OCI-LY1 (cell line): ENCODE results near the gene C18orf63.

Experiments used
- H2AFZ ChIP-seq: fragments of 200-600 bp; sonication (generic), shearing (Covaris generic); 2 replicates; pipeline ENCODE4 v1.6.0; 2014; ENCODE audit warnings: antibody characterized with exemption, mild to moderate bottlenecking, low read length
- H3F3A ChIP-seq: fragments of 200-600 bp; sonication (generic), shearing (Covaris generic); 2 replicates; pipeline ENCODE4 v1.6.0; 2014; ENCODE audit warnings: mild to moderate bottlenecking, antibody characterized with exemption, low read length, moderate library complexity; ENCODE audit not compliant: insufficient read depth
- H3K27ac ChIP-seq: fragments of 200-600 bp; sonication (generic); 2 replicates; pipeline ENCODE4 v1.5.1; 2014; ENCODE audit warnings: low read length, mixed run types, mild to moderate bottlenecking, low read depth; ENCODE audit not compliant: poor library complexity, severe bottlenecking
- H3K27me3 ChIP-seq: fragments of 200-600 bp; sonication (generic); 2 replicates; pipeline ENCODE4 v1.6.0; 2014; ENCODE audit warnings: antibody characterized with exemption, mild to moderate bottlenecking, low read length, moderate library complexity; ENCODE audit not compliant: insufficient read depth
- H3K36me3 ChIP-seq: fragments of 200-600 bp; sonication (generic); 2 replicates; pipeline ENCODE4 v1.6.1; 2014; ENCODE audit warnings: mild to moderate bottlenecking, antibody characterized with exemption, low read length, moderate library complexity, mixed read lengths; ENCODE audit not compliant: insufficient read depth
- H3K4me1 ChIP-seq: fragments of 200-600 bp; sonication (generic); 2 replicates; pipeline ENCODE4 v1.5.1; 2014; ENCODE audit warnings: mild to moderate bottlenecking, low read length, moderate library complexity; ENCODE audit not compliant: insufficient read depth, severe bottlenecking
- H3K4me2 ChIP-seq: fragments of 200-600 bp; sonication (generic), shearing (Covaris generic); 2 replicates; pipeline ENCODE4 v1.6.1; 2014; ENCODE audit warnings: low read length
- H3K4me3 ChIP-seq: fragments of 200-600 bp; sonication (generic); 2 replicates; pipeline ENCODE4 v1.5.1; 2014; ENCODE audit warnings: low read length, low read depth, mild to moderate bottlenecking, mixed read lengths; ENCODE audit not compliant: poor library complexity, severe bottlenecking
- H3K79me2 ChIP-seq: fragments of 200-600 bp; shearing (Covaris generic); 2 replicates; pipeline ENCODE4 v1.6.1; 2016; ENCODE audit warnings: mixed run types, low read length, mixed read lengths; ENCODE audit not compliant: insufficient read depth
- H3K9ac ChIP-seq: fragments of 200-600 bp; sonication (generic), shearing (Covaris generic); 2 replicates; pipeline ENCODE4 v1.6.1; 2014; ENCODE audit warnings: mild to moderate bottlenecking, low read length, mixed read lengths
- H3K9me2 ChIP-seq: fragments of 200-600 bp; sonication (generic), shearing (Covaris generic); 2 replicates; pipeline ENCODE4 v1.6.1; 2014; ENCODE audit warnings: low read depth, mild to moderate bottlenecking, low read length, mixed read lengths
- H3K9me3 ChIP-seq: fragments of 200-600 bp; shearing (Covaris generic); 2 replicates; pipeline ENCODE4 v1.6.1; 2014; ENCODE audit warnings: low read length, mixed read lengths
- H4K20me1 ChIP-seq: fragments of 200-600 bp; sonication (generic), shearing (Covaris generic); 2 replicates; pipeline ENCODE4 v1.6.0; 2016; ENCODE audit warnings: mild to moderate bottlenecking, low read length; ENCODE audit not compliant: insufficient read depth
- EZH2 ChIP-seq: fragments of 200-600 bp; sonication (generic), shearing (Covaris generic); IDR thresholded peaks from 2 replicates; pipeline ENCODE4 v1.8.0; 2017; ENCODE audit warnings: borderline replicate concordance, mixed run types, mild to moderate bottlenecking, antibody characterized with exemption, low read length, moderate library complexity, mixed read lengths
- TF ChIP-seq, protein P1 (sequence below): fragments of 200-600 bp; sonication (generic), shearing (Covaris generic); IDR thresholded peaks from 2 replicates; pipeline ENCODE4 v1.5.1; 2017; ENCODE audit warnings: mild to moderate bottlenecking, antibody characterized with exemption, low read length, moderate library complexity, mixed read lengths

The C18orf63 gene

GRCh38 chr18:74268933-74269620 is 46.6 kb upstream of the C18orf63 start:
- H3K9ac ChIP-seq, result no peak overlapping the region
- no peaks in the 10 kb centered on the region for H3K9me2 ChIP-seq
- no peak overlapping the region for H3K27ac ChIP-seq
- TF ChIP-seq, protein P1, sequence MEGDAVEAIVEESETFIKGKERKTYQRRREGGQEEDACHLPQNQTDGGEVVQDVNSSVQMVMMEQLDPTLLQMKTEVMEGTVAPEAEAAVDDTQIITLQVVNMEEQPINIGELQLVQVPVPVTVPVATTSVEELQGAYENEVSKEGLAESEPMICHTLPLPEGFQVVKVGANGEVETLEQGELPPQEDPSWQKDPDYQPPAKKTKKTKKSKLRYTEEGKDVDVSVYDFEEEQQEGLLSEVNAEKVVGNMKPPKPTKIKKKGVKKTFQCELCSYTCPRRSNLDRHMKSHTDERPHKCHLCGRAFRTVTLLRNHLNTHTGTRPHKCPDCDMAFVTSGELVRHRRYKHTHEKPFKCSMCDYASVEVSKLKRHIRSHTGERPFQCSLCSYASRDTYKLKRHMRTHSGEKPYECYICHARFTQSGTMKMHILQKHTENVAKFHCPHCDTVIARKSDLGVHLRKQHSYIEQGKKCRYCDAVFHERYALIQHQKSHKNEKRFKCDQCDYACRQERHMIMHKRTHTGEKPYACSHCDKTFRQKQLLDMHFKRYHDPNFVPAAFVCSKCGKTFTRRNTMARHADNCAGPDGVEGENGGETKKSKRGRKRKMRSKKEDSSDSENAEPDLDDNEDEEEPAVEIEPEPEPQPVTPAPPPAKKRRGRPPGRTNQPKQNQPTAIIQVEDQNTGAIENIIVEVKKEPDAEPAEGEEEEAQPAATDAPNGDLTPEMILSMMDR, result no peak
- TF ChIP-seq EZH2, result no peak
- no peak overlapping the region for H3K4me3 ChIP-seq
- peaks cover 17% of the 10 kb centered on the region for H3K4me1 ChIP-seq
- no peaks in the 10 kb centered on the region for H3F3A ChIP-seq
- no peaks in the 10 kb centered on the region for H4K20me1 ChIP-seq
- H3K79me2 ChIP-seq, result 0 out of 2 replicates have a peak, but pooled peaks cover 6% of the 10 kb centered on the region
- H3K4me2 ChIP-seq, result no peak overlapping the region
- H3K36me3 ChIP-seq, result peaks cover 10% of the 10 kb centered on the region; the same call in 1 of the 2 replicates
- no peaks in the 10 kb centered on the region for H3K9me3 ChIP-seq
- no peak overlapping the region for H2AFZ ChIP-seq
- H3K27me3 ChIP-seq, result no peaks in the 10 kb centered on the region

GRCh38 chr18:74271635-74272034 is 44.0 kb upstream of the C18orf63 start:
- Histone ChIP-seq H3K9me3 (no peaks in the 10 kb centered on the region), H3K9me2 (no peaks in the 10 kb centered on the region), H3K9ac (no peak overlapping the region), H3K4me2 (no peak overlapping the region), H3K79me2 (peaks cover 13% of the 10 kb centered on the region; the same call in 1 of the 2 replicates), H4K20me1 (no peaks in the 10 kb centered on the region), H3F3A (no peaks in the 10 kb centered on the region), H3K4me3 (no peak overlapping the region), H2AFZ (no peak overlapping the region), H3K4me1 (no peaks in the 10 kb centered on the region), H3K36me3 (peaks cover 14% of the 10 kb centered on the region; the same call in 1 of the 2 replicates), H3K27ac (no peak overlapping the region), H3K27me3 (no peaks in the 10 kb centered on the region)
- TF ChIP-seq, protein P1, result no peak
- no peak for TF ChIP-seq EZH2

GRCh38 chr18:74273394-74273793 is 42.2 kb upstream of the C18orf63 start:
- H2AFZ ChIP-seq, result no peak overlapping the region
- H3F3A ChIP-seq, result no peaks in the 10 kb centered on the region
- no peak overlapping the region for H3K9ac ChIP-seq
- no peaks in the 10 kb centered on the region; the same call in 1 of the 2 replicates for H3K9me3 ChIP-seq
- no peaks in the 10 kb centered on the region for H3K4me1 ChIP-seq
- H3K4me3 ChIP-seq, result no peak overlapping the region
- no peaks in the 10 kb centered on the region for H3K9me2 ChIP-seq
- no peaks in the 10 kb centered on the region for H3K27me3 ChIP-seq
- no peak overlapping the region for H3K4me2 ChIP-seq
- H3K79me2 ChIP-seq, result peaks cover 13% of the 10 kb centered on the region
- H3K36me3 ChIP-seq, result peaks cover 31% of the 10 kb centered on the region
- H3K27ac ChIP-seq, result no peak overlapping the region
- TF ChIP-seq, protein P1, result no peak
- no peak for TF ChIP-seq EZH2
- H4K20me1 ChIP-seq, result no peaks in the 10 kb centered on the region
